GM12878 (cell line): Measurements from ENCODE around the gene ATP6V1C2. TPM values are rescaled to one million over a fixed set of nuclear protein-coding genes. Genes with fewer than 3 reads are reported as not detected.

Experiments used
- E4F1 ChIP-seq: fragments of 450-650 bp; IDR thresholded peaks from 2 replicates; pipeline ENCODE4 v1.6.1; 2018; ENCODE audit warnings: borderline replicate concordance, mild to moderate bottlenecking; ENCODE audit not compliant: partially characterized antibody
- IKZF2 ChIP-seq, 2 experiments: fragments of 450-650 bp; IDR thresholded peaks; 2 replicates each; pipeline ENCODE4 v1.6.1; 2017; ENCODE audit warnings: mild to moderate bottlenecking in 2 of 2, moderate library complexity in 2 of 2
- RFX5 ChIP-seq: IDR thresholded peaks from 2 replicates; pipeline ENCODE4 v1.6.1; 2011; ENCODE audit warnings: low read depth, low read length, improper control_type of control experiment
- SUPT20H ChIP-seq: IDR thresholded peaks from 2 replicates; pipeline ENCODE4 v1.6.1; 2011; ENCODE audit warnings: low read depth, mild to moderate bottlenecking, low read length, moderate library complexity, borderline replicate concordance; ENCODE audit not compliant: control insufficient read depth
- ZBED1 ChIP-seq: IDR thresholded peaks from 2 replicates; pipeline ENCODE4 v1.6.1; 2016; ENCODE audit warnings: borderline replicate concordance
- polyA plus RNA-seq, 11 experiments: library from polyadenylated mRNA; depleted of rRNA in 4 of 11; unstranded in 6 of 11; stranded (reverse) in 5 of 11; fragments of >200 nt; fragmentation: Nextera tagmentation in 4 of 11; fragmentation: Illumina TruSeq in 1 of 11; extraction: Ambion mirVana in 4 of 11; extraction: Trizol in 1 of 11; gene quantifications; 1 replicate in 1 of 11; 2 replicates in 10 of 11; pipeline versions ENCODE4 v1.2.1 to v1.2.3, GENCODE V29; 2011 to 2016; ENCODE audit warnings: inconsistent platforms in 2 of 11, missing spikeins in 2 of 11, low read depth in 1 of 11
- small RNA-seq: library from RNA; depleted of rRNA; stranded (forward); fragments of <200 nt; gene quantifications from one replicate; pipeline ENCODE3, GENCODE V24; 2014
- total RNA-seq, 4 experiments: library from RNA; depleted of rRNA in 3 of 4; stranded (reverse); fragments of >200 nt in 3 of 4; fragmentation: Illumina TruSeq in 1 of 4; extraction: Trizol in 1 of 4; gene quantifications; 2 replicates each; pipeline versions ENCODE4 v1.2.1 to v1.2.3, GENCODE V29; 2013 to 2021

The ATP6V1C2 gene
- total and polyA plus RNA-seq, 10 of the 15 experiments (the other 5 are each of a cell fraction or from before 2014, with no cell fraction given), result 0.04 to 1.5 (median 0.24) TPM; not detected in 1

- no peak for TF ChIP-seq E4F1
- TF ChIP-seq RFX5, result no peak
- TF ChIP-seq ZBED1, result no peak
- no peak for TF ChIP-seq SUPT20H
- TF ChIP-seq IKZF2 (IDR thresholded peaks at IDR 0.05), result no peak
These were observed 112.7 kb downstream of the ATP6V1C2 start (continued) for GRCh38 chr2:10834068-10834655.

Small RNAs within 50 kb of the gene (small RNA-seq; reads per million reads assigned to genes)
- not detected for gene RNU7-138P
- gene RNU7-176P, result not detected

Other genes starting within 250 kb of the ATP6V1C2 start
- gene NOL10, start 31.7 kb upstream of the ATP6V1C2 start, total RNA-seq (2014; rRNA removed), result 30.8 and 31.5 TPM in 2 replicates
- 35.4 and 38.6 TPM in 2 replicates for gene NOL10, start 31.7 kb upstream of the ATP6V1C2 start, total RNA-seq (2014; rRNA removed; fragmentation: Illumina TruSeq; extraction: Trizol)
- 25.7 and 29.2 TPM in 2 replicates for gene NOL10, start 31.7 kb upstream of the ATP6V1C2 start, total RNA-seq (2021)
- gene NOL10, start 31.7 kb upstream of the ATP6V1C2 start, polyA plus RNA-seq (2011; rRNA removed), result 36.6 and 39.3 TPM in 2 replicates
- gene NOL10, start 31.7 kb upstream of the ATP6V1C2 start, polyA plus RNA-seq (2014; fragmentation: Illumina TruSeq; extraction: Trizol), result 37.9 and 45.2 TPM in 2 replicates
- 10 to 100 TPM; 21.2 to 22.7 TPM for gene NOL10, start 31.7 kb upstream of the ATP6V1C2 start, polyA plus RNA-seq (2014; fragmentation: Nextera tagmentation; extraction: Ambion mirVana)
- gene NOL10, start 31.7 kb upstream of the ATP6V1C2 start, polyA plus RNA-seq (2014; rRNA removed), result 20.8 and 23.4 TPM in 2 replicates
- 10 to 100 TPM; 42.9 to 44.5 TPM for gene NOL10, start 31.7 kb upstream of the ATP6V1C2 start, polyA plus RNA-seq (2016; fragmentation: Nextera tagmentation; extraction: Ambion mirVana)
- gene PDIA6, start 91.2 kb downstream of the ATP6V1C2 start, total RNA-seq (2014; rRNA removed), result 157 and 186 TPM in 2 replicates
- 214 and 240 TPM in 2 replicates for gene PDIA6, start 91.2 kb downstream of the ATP6V1C2 start, total RNA-seq (2014; rRNA removed; fragmentation: Illumina TruSeq; extraction: Trizol)
- gene PDIA6, start 91.2 kb downstream of the ATP6V1C2 start, total RNA-seq (2021), result 173 and 178 TPM in 2 replicates
- 185 and 251 TPM in 2 replicates for gene PDIA6, start 91.2 kb downstream of the ATP6V1C2 start, polyA plus RNA-seq (2011; rRNA removed)
- 233 and 243 TPM in 2 replicates for gene PDIA6, start 91.2 kb downstream of the ATP6V1C2 start, polyA plus RNA-seq (2014; fragmentation: Illumina TruSeq; extraction: Trizol)
- 100 to 1,000 TPM; 180 to 234 TPM for gene PDIA6, start 91.2 kb downstream of the ATP6V1C2 start, polyA plus RNA-seq (2014; fragmentation: Nextera tagmentation; extraction: Ambion mirVana)
- gene PDIA6, start 91.2 kb downstream of the ATP6V1C2 start, polyA plus RNA-seq (2014; rRNA removed), result 148 and 150 TPM in 2 replicates
- 100 to 1,000 TPM; 520 to 526 TPM for gene PDIA6, start 91.2 kb downstream of the ATP6V1C2 start, polyA plus RNA-seq (2016; fragmentation: Nextera tagmentation; extraction: Ambion mirVana)
- gene KCNF1, start 190.3 kb downstream of the ATP6V1C2 start, total RNA-seq (2014; rRNA removed), result not detected in 2 replicates
- gene KCNF1, start 190.3 kb downstream of the ATP6V1C2 start, total RNA-seq (2014; rRNA removed; fragmentation: Illumina TruSeq; extraction: Trizol), result not detected in 2 replicates
- not detected in 2 replicates for gene KCNF1, start 190.3 kb downstream of the ATP6V1C2 start, total RNA-seq (2021)
- not detected in 2 replicates for gene KCNF1, start 190.3 kb downstream of the ATP6V1C2 start, polyA plus RNA-seq (2011; rRNA removed)
- not detected in 2 replicates for gene KCNF1, start 190.3 kb downstream of the ATP6V1C2 start, polyA plus RNA-seq (2014; fragmentation: Illumina TruSeq; extraction: Trizol)
- gene KCNF1, start 190.3 kb downstream of the ATP6V1C2 start, polyA plus RNA-seq (2014; fragmentation: Nextera tagmentation; extraction: Ambion mirVana), result not detected
- gene KCNF1, start 190.3 kb downstream of the ATP6V1C2 start, polyA plus RNA-seq (2014; rRNA removed), result not detected in 2 replicates
- gene KCNF1, start 190.3 kb downstream of the ATP6V1C2 start, polyA plus RNA-seq (2016; fragmentation: Nextera tagmentation; extraction: Ambion mirVana), result not detected